ENCODE results near the gene ZFP30. TPM values are rescaled to one million over a fixed set of nuclear protein-coding genes. Genes with fewer than 3 reads are reported as not detected.

Gene ZFP30
- total and polyA plus RNA-seq, 2 of the 13 experiments (the other 11 are each of a cell fraction or from before 2014, with no cell fraction given): 3.4 to 19.2 TPM

DNA sequence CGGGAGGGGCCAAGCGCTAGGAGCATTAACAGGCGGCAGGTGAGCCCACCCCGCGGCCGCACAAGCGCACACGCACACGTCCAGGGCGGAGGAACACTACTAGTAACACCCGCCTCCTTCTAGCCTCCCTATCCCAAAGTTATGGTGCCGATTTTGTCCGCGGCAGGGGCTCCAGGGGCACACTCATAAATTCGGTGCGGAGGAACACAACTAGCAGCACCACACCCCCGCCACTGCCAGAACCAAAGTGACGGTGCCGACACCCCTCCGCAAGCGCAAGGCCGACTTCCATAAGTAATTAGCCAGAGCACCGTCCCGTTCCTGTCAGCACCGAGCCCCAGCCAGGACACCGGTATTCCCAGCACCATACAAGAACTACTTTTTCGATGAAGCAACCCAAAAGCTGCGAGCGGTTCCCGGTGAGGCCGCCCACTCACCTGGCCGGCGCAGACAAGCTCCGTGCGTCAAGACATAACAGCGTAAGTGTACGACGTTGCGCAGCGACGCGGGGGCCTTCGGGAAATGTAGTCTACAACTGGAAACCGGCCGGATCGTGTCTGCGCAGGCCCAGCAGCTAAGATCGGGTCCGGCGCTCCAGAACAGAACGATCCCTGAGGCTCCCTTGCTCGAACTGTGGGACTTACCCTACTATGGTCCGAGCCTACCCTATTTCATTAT, 60.8 kb downstream of the ZFP30 start, which contains the start of the genes ZNF540 and ZNF571 (continued):
- TF ChIP-seq, protein P1, sequence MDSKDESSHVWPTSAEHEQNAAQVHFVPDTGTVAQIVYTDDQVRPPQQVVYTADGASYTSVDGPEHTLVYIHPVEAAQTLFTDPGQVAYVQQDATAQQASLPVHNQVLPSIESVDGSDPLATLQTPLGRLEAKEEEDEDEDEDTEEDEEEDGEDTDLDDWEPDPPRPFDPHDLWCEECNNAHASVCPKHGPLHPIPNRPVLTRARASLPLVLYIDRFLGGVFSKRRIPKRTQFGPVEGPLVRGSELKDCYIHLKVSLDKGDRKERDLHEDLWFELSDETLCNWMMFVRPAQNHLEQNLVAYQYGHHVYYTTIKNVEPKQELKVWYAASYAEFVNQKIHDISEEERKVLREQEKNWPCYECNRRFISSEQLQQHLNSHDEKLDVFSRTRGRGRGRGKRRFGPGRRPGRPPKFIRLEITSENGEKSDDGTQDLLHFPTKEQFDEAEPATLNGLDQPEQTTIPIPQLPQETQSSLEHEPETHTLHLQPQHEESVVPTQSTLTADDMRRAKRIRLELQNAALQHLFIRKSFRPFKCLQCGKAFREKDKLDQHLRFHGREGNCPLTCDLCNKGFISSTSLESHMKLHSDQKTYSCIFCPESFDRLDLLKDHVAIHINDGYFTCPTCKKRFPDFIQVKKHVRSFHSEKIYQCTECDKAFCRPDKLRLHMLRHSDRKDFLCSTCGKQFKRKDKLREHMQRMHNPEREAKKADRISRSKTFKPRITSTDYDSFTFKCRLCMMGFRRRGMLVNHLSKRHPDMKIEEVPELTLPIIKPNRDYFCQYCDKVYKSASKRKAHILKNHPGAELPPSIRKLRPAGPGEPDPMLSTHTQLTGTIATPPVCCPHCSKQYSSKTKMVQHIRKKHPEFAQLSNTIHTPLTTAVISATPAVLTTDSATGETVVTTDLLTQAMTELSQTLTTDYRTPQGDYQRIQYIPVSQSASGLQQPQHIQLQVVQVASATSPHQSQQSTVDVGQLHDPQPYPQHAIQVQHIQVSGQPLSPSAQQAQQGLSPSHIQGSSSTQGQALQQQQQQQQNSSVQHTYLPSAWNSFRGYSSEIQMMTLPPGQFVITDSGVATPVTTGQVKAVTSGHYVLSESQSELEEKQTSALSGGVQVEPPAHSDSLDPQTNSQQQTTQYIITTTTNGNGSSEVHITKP (CRISPR knock-in tag; IDR thresholded peaks at IDR 0.05; ENCODE audit: low read depth): peak; percentile 54; the same call in 1 of the 2 replicates
- TF ChIP-seq ZNF678 (CRISPR knock-in tag; IDR thresholded peaks at IDR 0.05) (no peak), ZSCAN21 (CRISPR knock-in tag; IDR thresholded peaks at IDR 0.05; ENCODE audit: borderline replicate concordance) (no peak), ZNF816 (CRISPR knock-in tag; IDR thresholded peaks at IDR 0.05; ENCODE audit: borderline replicate concordance) (no peak), FIP1L1 (IDR thresholded peaks at IDR 0.05; ENCODE audit: borderline replicate concordance, insufficient read depth, low read depth, low read length) (no peak), ZNF850 (CRISPR knock-in tag; conservative IDR thresholded peaks at IDR 0.05) (no peak), HDAC6 (IDR thresholded peaks at IDR 0.05; ENCODE audit: low read depth, low read length) (no peak), EHMT2 (IDR thresholded peaks at IDR 0.05; ENCODE audit: borderline replicate concordance, low read depth, low read length) (no peak), KDM2A (CRISPR knock-in tag; IDR thresholded peaks at IDR 0.05; ENCODE audit: borderline replicate concordance, low read depth) (peak; percentile 86; the same call in 1 of the 2 replicates), ZFYVE20 (CRISPR knock-in tag; IDR thresholded peaks at IDR 0.05; ENCODE audit: borderline replicate concordance, low read depth) (no peak), HOXA3 (CRISPR knock-in tag; IDR thresholded peaks at IDR 0.05) (peak; percentile 90), ZNF180 (CRISPR knock-in tag; IDR thresholded peaks at IDR 0.05; ENCODE audit: borderline replicate concordance, low read depth) (no peak), NFE2 (CRISPR knock-in tag; IDR thresholded peaks at IDR 0.05) (no peak), ISL2 (CRISPR knock-in tag; IDR thresholded peaks at IDR 0.05) (no peak), ZNF207 (IDR thresholded peaks at IDR 0.05; ENCODE audit: borderline replicate concordance) (no peak), GTF2F1 (IDR thresholded peaks at IDR 0.05; ENCODE audit: low read length) (no peak), FOSL2 (CRISPR knock-in tag; IDR thresholded peaks at IDR 0.05) (peak; percentile 44; the same call in 1 of the 2 replicates)
- TF ChIP-seq, protein P2, sequence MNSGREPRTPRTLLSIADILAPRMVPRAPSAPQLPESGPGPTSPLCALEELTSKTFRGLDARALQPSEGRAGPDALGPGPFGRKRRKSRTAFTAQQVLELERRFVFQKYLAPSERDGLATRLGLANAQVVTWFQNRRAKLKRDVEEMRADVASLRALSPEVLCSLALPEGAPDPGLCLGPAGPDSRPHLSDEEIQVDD (CRISPR knock-in tag; IDR thresholded peaks at IDR 0.05; ENCODE audit: borderline replicate concordance): no peak
- TF ChIP-seq, protein P3, sequence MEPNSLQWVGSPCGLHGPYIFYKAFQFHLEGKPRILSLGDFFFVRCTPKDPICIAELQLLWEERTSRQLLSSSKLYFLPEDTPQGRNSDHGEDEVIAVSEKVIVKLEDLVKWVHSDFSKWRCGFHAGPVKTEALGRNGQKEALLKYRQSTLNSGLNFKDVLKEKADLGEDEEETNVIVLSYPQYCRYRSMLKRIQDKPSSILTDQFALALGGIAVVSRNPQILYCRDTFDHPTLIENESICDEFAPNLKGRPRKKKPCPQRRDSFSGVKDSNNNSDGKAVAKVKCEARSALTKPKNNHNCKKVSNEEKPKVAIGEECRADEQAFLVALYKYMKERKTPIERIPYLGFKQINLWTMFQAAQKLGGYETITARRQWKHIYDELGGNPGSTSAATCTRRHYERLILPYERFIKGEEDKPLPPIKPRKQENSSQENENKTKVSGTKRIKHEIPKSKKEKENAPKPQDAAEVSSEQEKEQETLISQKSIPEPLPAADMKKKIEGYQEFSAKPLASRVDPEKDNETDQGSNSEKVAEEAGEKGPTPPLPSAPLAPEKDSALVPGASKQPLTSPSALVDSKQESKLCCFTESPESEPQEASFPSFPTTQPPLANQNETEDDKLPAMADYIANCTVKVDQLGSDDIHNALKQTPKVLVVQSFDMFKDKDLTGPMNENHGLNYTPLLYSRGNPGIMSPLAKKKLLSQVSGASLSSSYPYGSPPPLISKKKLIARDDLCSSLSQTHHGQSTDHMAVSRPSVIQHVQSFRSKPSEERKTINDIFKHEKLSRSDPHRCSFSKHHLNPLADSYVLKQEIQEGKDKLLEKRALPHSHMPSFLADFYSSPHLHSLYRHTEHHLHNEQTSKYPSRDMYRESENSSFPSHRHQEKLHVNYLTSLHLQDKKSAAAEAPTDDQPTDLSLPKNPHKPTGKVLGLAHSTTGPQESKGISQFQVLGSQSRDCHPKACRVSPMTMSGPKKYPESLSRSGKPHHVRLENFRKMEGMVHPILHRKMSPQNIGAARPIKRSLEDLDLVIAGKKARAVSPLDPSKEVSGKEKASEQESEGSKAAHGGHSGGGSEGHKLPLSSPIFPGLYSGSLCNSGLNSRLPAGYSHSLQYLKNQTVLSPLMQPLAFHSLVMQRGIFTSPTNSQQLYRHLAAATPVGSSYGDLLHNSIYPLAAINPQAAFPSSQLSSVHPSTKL (CRISPR knock-in tag; IDR thresholded peaks at IDR 0.05): peak; percentile 17; the same call in 1 of the 2 replicates
- TF ChIP-seq, protein P4, sequence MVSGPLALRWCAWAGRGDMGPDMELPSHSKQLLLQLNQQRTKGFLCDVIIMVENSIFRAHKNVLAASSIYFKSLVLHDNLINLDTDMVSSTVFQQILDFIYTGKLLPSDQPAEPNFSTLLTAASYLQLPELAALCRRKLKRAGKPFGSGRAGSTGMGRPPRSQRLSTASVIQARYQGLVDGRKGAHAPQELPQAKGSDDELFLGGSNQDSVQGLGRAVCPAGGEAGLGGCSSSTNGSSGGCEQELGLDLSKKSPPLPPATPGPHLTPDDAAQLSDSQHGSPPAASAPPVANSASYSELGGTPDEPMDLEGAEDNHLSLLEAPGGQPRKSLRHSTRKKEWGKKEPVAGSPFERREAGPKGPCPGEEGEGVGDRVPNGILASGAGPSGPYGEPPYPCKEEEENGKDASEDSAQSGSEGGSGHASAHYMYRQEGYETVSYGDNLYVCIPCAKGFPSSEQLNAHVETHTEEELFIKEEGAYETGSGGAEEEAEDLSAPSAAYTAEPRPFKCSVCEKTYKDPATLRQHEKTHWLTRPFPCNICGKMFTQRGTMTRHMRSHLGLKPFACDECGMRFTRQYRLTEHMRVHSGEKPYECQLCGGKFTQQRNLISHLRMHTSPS (CRISPR knock-in tag; IDR thresholded peaks at IDR 0.05; ENCODE audit: low read depth): no peak
